IMR-90 (cell line): ENCODE data around the gene HTR3C. TPM values are rescaled to one million over a fixed set of nuclear protein-coding genes. Genes with fewer than 3 reads are reported as not detected.

Experiments used
- ATAC-seq: fragments of 200-7000 bp; cut with Tn5 transposase; 2 replicates; pipeline ENCODE4 v1.9.1; 2020; ENCODE audit warnings: low read depth, mild to moderate bottlenecking, moderate library complexity
- BruUV-seq: library from RNA; stranded (reverse); fragments of 400-500 nt; replicated peaks from 2 replicates; lab custom pipeline; 2021; lab: Mats Ljungman, UMichigan
- CTCF ChIA-PET: fragments of 300-600 bp; formaldehyde crosslinking; extraction: SDS; loops from one replicate; lab custom pipeline; 2021; ENCODE audit warnings: antibody characterized with exemption; lab: Yijun Ruan, JAX
- POLR2A ChIA-PET: fragments of 300-600 bp; sonication (Branson Sonifier 250); formaldehyde crosslinking; loops from one replicate; lab custom pipeline; 2022; ENCODE audit warnings: antibody characterized with exemption; ENCODE audit not compliant: unreplicated experiment; lab: Charles Lee
- DNase-seq: peaks from one replicate; pipeline ENCODE4 v3.0.0; 2013
- H2AFZ ChIP-seq: replicated peaks from 2 replicates; pipeline ENCODE3; 2013; ENCODE audit warnings: low read length, mild to moderate bottlenecking; ENCODE audit not compliant: poor library complexity
- H2AK5ac ChIP-seq: 2 replicates; pipeline ENCODE4 v1.6.1; 2013; ENCODE audit warnings: low read depth, low read length, inconsistent platforms
- H2AK9ac ChIP-seq: replicated peaks from 2 replicates; pipeline ENCODE3; 2013; ENCODE audit warnings: mild to moderate bottlenecking, low read depth, low read length, moderate library complexity; ENCODE audit not compliant: poor library complexity
- H2BK120ac ChIP-seq: 2 replicates; pipeline ENCODE4 v1.6.1; 2013; ENCODE audit warnings: low read depth, low read length, inconsistent platforms
- H2BK15ac ChIP-seq: 3 replicates; pipeline ENCODE4 v1.6.1; 2013; ENCODE audit warnings: low read depth, low read length, inconsistent platforms
- H2BK20ac ChIP-seq: 2 replicates; pipeline ENCODE4 v1.6.1; 2013; ENCODE audit warnings: low read depth, mild to moderate bottlenecking, inconsistent platforms, low read length, moderate library complexity
- H2BK5ac ChIP-seq: 2 replicates; pipeline ENCODE4 v1.6.1; 2013; ENCODE audit warnings: mild to moderate bottlenecking, low read depth, low read length, inconsistent platforms; ENCODE audit not compliant: poor library complexity, severe bottlenecking
- H3K14ac ChIP-seq: replicated peaks from 2 replicates; pipeline ENCODE4 v1.6.1; 2013; ENCODE audit warnings: low read depth, low read length, inconsistent platforms
- H3K18ac ChIP-seq: 2 replicates; pipeline ENCODE4 v1.6.1; 2013; ENCODE audit warnings: low read depth, low read length, control low read depth
- H3K23ac ChIP-seq: 2 replicates; pipeline ENCODE4 v1.6.1; 2013; ENCODE audit warnings: low read depth, low read length, inconsistent platforms
- H3K27ac ChIP-seq: 2 replicates; pipeline ENCODE4 v1.5.1; 2013; ENCODE audit warnings: mild to moderate bottlenecking, control low read depth, low read length; ENCODE audit not compliant: insufficient read depth
- H3K27me3 ChIP-seq: 2 replicates; pipeline ENCODE4 v1.6.1; 2013; ENCODE audit warnings: low read length; ENCODE audit not compliant: control insufficient read depth, insufficient read depth
- H3K36me3 ChIP-seq: 2 replicates; pipeline ENCODE4 v1.6.1; 2013; ENCODE audit warnings: low read length, mixed read lengths; ENCODE audit not compliant: control insufficient read depth, insufficient read depth
- H3K4ac ChIP-seq: 2 replicates; pipeline ENCODE4 v1.6.1; 2013; ENCODE audit warnings: low read depth, low read length, inconsistent platforms
- H3K4me1 ChIP-seq: 2 replicates; pipeline ENCODE4 v1.6.1; 2013; ENCODE audit warnings: low read length, mixed read lengths; ENCODE audit not compliant: control insufficient read depth, insufficient read depth
- H3K4me2 ChIP-seq: 2 replicates; pipeline ENCODE4 v1.6.1; 2013; ENCODE audit warnings: low read depth, mild to moderate bottlenecking, control low read depth, low read length, moderate library complexity
- H3K4me3 ChIP-seq: 2 replicates; pipeline ENCODE4 v1.5.1; 2013; ENCODE audit warnings: low read depth, mild to moderate bottlenecking, control low read depth, low read length, moderate library complexity; ENCODE audit not compliant: insufficient read depth
- H3K56ac ChIP-seq: 2 replicates; pipeline ENCODE4 v1.6.1; 2013; ENCODE audit warnings: low read length, inconsistent platforms; ENCODE audit not compliant: insufficient read depth; ENCODE audit errors: extremely low read depth
- H3K79me1 ChIP-seq, 2 experiments: 2 replicates each; pipeline ENCODE4 v1.6.1; 2013; ENCODE audit warnings: low read length in 2 of 2, inconsistent platforms in 1 of 2, low read depth in 1 of 2
- H3K9ac ChIP-seq: 2 replicates; pipeline ENCODE4 v1.6.1; 2013; ENCODE audit warnings: low read depth, low read length, control low read depth
- H3K9me1 ChIP-seq: 2 replicates; pipeline ENCODE4 v1.6.1; 2013; ENCODE audit warnings: low read length, inconsistent platforms; ENCODE audit not compliant: insufficient read depth
- H3K9me3 ChIP-seq: 2 replicates; pipeline ENCODE4 v1.6.1; 2013; ENCODE audit warnings: low read length; ENCODE audit not compliant: control insufficient read depth, insufficient read depth
- H4K20me1 ChIP-seq: 2 replicates; pipeline ENCODE4 v1.6.1; 2013; ENCODE audit warnings: low read length, inconsistent platforms; ENCODE audit not compliant: insufficient read depth
- H4K5ac ChIP-seq: 2 replicates; pipeline ENCODE4 v1.6.1; 2013; ENCODE audit warnings: mild to moderate bottlenecking, low read depth, low read length, control low read depth
- H4K8ac ChIP-seq, 2 experiments: 2 replicates each; pipeline ENCODE4 v1.6.1; 2013; ENCODE audit warnings: low read depth in 2 of 2, low read length in 2 of 2, control low read depth in 1 of 2, inconsistent platforms in 1 of 2
- H4K91ac ChIP-seq: 2 replicates; pipeline ENCODE4 v1.6.1; 2013; ENCODE audit warnings: low read depth, low read length, inconsistent platforms; ENCODE audit not compliant: insufficient read depth
- BHLHE40 ChIP-seq: fragments of 150-350 bp; IDR thresholded peaks from 2 replicates; pipeline ENCODE4 v1.6.1; 2016; ENCODE audit warnings: mild to moderate bottlenecking, low read depth, low read length
- CEBPB ChIP-seq: IDR thresholded peaks from 2 replicates; pipeline ENCODE4 v1.6.1; 2012; ENCODE audit warnings: low read depth, low read length, improper control_type of control experiment
- CHD1 ChIP-seq: IDR thresholded peaks from 2 replicates; pipeline ENCODE4 v1.6.1; 2012; ENCODE audit warnings: low read depth, low read length, improper control_type of control experiment
- MAFK ChIP-seq: IDR thresholded peaks from 2 replicates; pipeline ENCODE4 v1.6.1; 2012; ENCODE audit warnings: low read depth, low read length, improper control_type of control experiment
- MXI1 ChIP-seq: IDR thresholded peaks from 2 replicates; pipeline ENCODE4 v1.6.1; 2012; ENCODE audit warnings: low read depth, mild to moderate bottlenecking, low read length, moderate library complexity, borderline replicate concordance
- NFE2L2 ChIP-seq: fragments of 150-350 bp; IDR thresholded peaks from 2 replicates; pipeline ENCODE4 v1.6.1; 2016; ENCODE audit warnings: low read depth, mild to moderate bottlenecking, low read length
- POLR2A ChIP-seq: IDR thresholded peaks from 2 replicates; pipeline ENCODE4 v1.6.1; 2012; ENCODE audit warnings: mild to moderate bottlenecking, low read depth, low read length
- RFX5 ChIP-seq: IDR thresholded peaks from 2 replicates; pipeline ENCODE4 v1.8.0; 2012; ENCODE audit warnings: low read depth, mild to moderate bottlenecking, low read length, moderate library complexity
- SMC3 ChIP-seq: fragments of 150-350 bp; IDR thresholded peaks from 2 replicates; pipeline ENCODE4 v1.6.1; 2016; ENCODE audit warnings: low read depth, mild to moderate bottlenecking, antibody characterized with exemption, low read length, moderate library complexity
- WGBS, 2 experiments: methylation state at CpG; one replicate each; pipeline versions ENCODE4 v1.1.5 to v1.1.7; 2013; ENCODE audit warnings: missing lambda C conversion rate in 2 of 2; ENCODE audit not compliant: insufficient read length in 1 of 2; ENCODE audit errors: extremely low coverage in 2 of 2; 5-methylcytosine and 5-hydroxymethylcytosine counted together
- dilution Hi-C: fragments of 300-500 bp; cut with HindIII; formaldehyde crosslinking; loops from one replicate; pipeline ENCODE4 v1.14.3; 2018; ENCODE audit warnings: low sequenced_read_pairs; ENCODE audit not compliant: unreplicated experiment
- in situ Hi-C: fragments of 300-500 bp; cut with MboI; formaldehyde crosslinking; loops from 3 replicates; pipeline ENCODE4 v1.14.3; 2019; ENCODE audit warnings: low sequenced_read_pairs, inconsistent platforms, mixed read lengths
- intact Hi-C: fragments of 100-400 bp; cut with micrococcal nuclease; formaldehyde crosslinking; loops from 2 replicates; pipeline ENCODE4 v1.10.0; 2022
- polyA plus RNA-seq, 3 experiments: library from polyadenylated mRNA; depleted of rRNA; stranded (reverse); fragments of >200 nt; gene quantifications; 2 replicates each; pipeline ENCODE4 v1.2.3, GENCODE V29; 2012; ENCODE audit warnings: low replicate concordance in 1 of 3
- total RNA-seq: library from RNA; depleted of rRNA; stranded (reverse); fragments of >200 nt; gene quantifications from 2 replicates; pipeline ENCODE4 v1.2.3, GENCODE V29; 2012
- TF ChIP-seq, protein P1 (sequence below): conservative IDR thresholded peaks from 2 replicates; pipeline ENCODE4 v1.5.1; 2012; ENCODE audit warnings: mild to moderate bottlenecking, low read depth, low read length, improper control_type of control experiment
- TF ChIP-seq, protein P2 (sequence below): fragments of 150-350 bp; IDR thresholded peaks from 2 replicates; pipeline ENCODE4 v1.6.1; 2017; ENCODE audit warnings: mild to moderate bottlenecking, antibody characterized with exemption, low read length, low read depth

Gene HTR3C
- total and polyA plus RNA-seq, 2 of the 4 experiments (the other 2 are of a cell fraction): not detected

DNA sequence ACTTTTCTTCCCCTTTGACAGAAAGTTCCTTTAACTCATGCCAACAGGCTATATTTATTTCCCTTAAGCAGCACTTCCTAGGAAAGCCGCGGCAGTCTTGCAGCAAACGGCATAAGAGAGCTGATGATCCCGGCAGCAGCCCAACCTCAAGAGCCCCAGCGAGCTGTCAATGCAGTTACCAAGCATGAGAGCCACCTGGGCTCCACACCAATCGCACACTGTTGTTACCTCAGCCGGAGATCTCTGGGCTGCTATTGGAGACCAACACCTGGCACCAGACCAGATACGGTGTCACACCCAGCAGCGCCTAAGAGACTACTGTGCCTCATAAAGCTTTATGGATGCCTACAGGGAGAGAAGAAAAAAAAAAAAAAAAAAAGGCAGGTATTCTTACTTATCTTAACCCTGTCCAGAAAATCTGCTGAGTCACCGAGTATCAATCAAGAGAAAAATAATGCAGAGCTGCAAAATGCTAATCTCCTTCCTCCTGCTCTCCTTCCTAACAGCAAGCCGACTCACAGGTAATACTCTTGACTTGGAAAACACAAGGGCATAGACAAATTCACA lies 46.8 kb upstream of the HTR3C start:
- intact Hi-C loops: no loop called here

More for the DNA sequence above, 46.8 kb upstream of the HTR3C start:
- Histone ChIP-seq H3K36me3 (peaks cover 3% of the 10 kb centered on the region), H2BK15ac (no peak overlapping the region), H3K79me1 (peaks cover 17 to 41% of the 10 kb centered on the region in 2 experiments), H3K27ac (peak overlapping the region; percentile 26; the same call in 1 of the 2 replicates), H2AK9ac (no peak overlapping the region), H3K18ac (peak overlapping the region; percentile 76), H2BK5ac (no peak overlapping the region), H2BK20ac (no peak overlapping the region), H3K4me2 (peak overlapping the region; percentile 75), H4K20me1 (no peaks in the 10 kb centered on the region), H3K14ac (no peak overlapping the region), H4K8ac (peak overlapping the region in 1 of 2 experiments; percentile 26; a peak in 2 of 4 replicates), H3K9me1 (peaks cover 18% of the 10 kb centered on the region), H3K23ac (no peak overlapping the region), H3K56ac (no peak overlapping the region), H3K4ac (peak overlapping the region; percentile 9; the same call in 1 of the 2 replicates), H4K91ac (peak overlapping the region; percentile 38; the same call in 1 of the 2 replicates), H2AFZ (no peak overlapping the region), H2AK5ac (peak overlapping the region; percentile 76; the same call in 1 of the 2 replicates), H4K5ac (peak overlapping the region; percentile 73), H2BK120ac (peak overlapping the region; percentile 64), H3K9me3 (no peaks in the 10 kb centered on the region), H3K4me3 (no peak overlapping the region), H3K9ac (no peak overlapping the region), H3K4me1 (peaks cover 22% of the 10 kb centered on the region), H3K27me3 (no peaks in the 10 kb centered on the region)
- no peak for TF ChIP-seq POLR2A
- TF ChIP-seq SMC3: no peak
- no peak for TF ChIP-seq CEBPB
- peak; percentile 79 for TF ChIP-seq MAFK
- TF ChIP-seq, protein P1, sequence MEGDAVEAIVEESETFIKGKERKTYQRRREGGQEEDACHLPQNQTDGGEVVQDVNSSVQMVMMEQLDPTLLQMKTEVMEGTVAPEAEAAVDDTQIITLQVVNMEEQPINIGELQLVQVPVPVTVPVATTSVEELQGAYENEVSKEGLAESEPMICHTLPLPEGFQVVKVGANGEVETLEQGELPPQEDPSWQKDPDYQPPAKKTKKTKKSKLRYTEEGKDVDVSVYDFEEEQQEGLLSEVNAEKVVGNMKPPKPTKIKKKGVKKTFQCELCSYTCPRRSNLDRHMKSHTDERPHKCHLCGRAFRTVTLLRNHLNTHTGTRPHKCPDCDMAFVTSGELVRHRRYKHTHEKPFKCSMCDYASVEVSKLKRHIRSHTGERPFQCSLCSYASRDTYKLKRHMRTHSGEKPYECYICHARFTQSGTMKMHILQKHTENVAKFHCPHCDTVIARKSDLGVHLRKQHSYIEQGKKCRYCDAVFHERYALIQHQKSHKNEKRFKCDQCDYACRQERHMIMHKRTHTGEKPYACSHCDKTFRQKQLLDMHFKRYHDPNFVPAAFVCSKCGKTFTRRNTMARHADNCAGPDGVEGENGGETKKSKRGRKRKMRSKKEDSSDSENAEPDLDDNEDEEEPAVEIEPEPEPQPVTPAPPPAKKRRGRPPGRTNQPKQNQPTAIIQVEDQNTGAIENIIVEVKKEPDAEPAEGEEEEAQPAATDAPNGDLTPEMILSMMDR: no peak
- peak; percentile 96 for TF ChIP-seq NFE2L2
- no peak for TF ChIP-seq RFX5
- no peak for TF ChIP-seq CHD1
- TF ChIP-seq BHLHE40: no peak
- TF ChIP-seq, protein P2, sequence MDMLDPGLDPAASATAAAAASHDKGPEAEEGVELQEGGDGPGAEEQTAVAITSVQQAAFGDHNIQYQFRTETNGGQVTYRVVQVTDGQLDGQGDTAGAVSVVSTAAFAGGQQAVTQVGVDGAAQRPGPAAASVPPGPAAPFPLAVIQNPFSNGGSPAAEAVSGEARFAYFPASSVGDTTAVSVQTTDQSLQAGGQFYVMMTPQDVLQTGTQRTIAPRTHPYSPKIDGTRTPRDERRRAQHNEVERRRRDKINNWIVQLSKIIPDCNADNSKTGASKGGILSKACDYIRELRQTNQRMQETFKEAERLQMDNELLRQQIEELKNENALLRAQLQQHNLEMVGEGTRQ: no peak
- no peak for TF ChIP-seq MXI1
- CTCF ChIA-PET: interaction anchor here (0.6 to 1.0 kb wide), 3 partner anchors 8 to 1902 kb away, joined by 3 read pairs; partner anchors contain the start of gene ABCC5
- ATAC-seq (no peak), DNase-seq (peak; percentile 37)
- BruUV-seq: no TSS peak
- WGBS, 2 experiments: no CpG with 5 or more reads among the region's 11 CpGs
- in situ Hi-C loops: no loop called here
- dilution Hi-C loops: no loop called here
- POLR2A ChIA-PET: no interaction called here
